Endothelial cell of umbilical vein (primary cell): ENCODE measurements around the gene SH3PXD2A. TPM values are rescaled to one million over a fixed set of nuclear protein-coding genes. Genes with fewer than 3 reads are reported as not detected.

Experiments used
- BruUV-seq: library from RNA; stranded (reverse); fragments of 400-500 nt; replicated peaks from 2 replicates; lab custom pipeline; 2021; lab: Mats Ljungman, UMichigan
- CTCF ChIA-PET: fragments of 300-600, 350-600 bp; sonication (Branson Sonifier 250); formaldehyde crosslinking; loops from one replicate; lab custom pipeline; 2021; ENCODE audit warnings: antibody characterized with exemption, inconsistent platforms; lab: Charles Lee
- POLR2A ChIA-PET: fragments of 300-600, 350-600 bp; sonication (Branson Sonifier 250); formaldehyde crosslinking; loops from one replicate; lab custom pipeline; 2021; ENCODE audit warnings: antibody characterized with exemption, inconsistent platforms; lab: Charles Lee
- DNase-seq: peaks from one replicate; pipeline ENCODE4 v3.0.0-alpha.2; 2011; ENCODE audit warnings: low read depth, low spot score
- FAIRE-seq: peaks from 2 replicates; lab custom pipeline; 2011; peaks lifted over from hg19 to GRCh38; lab: Jason Lieb, UNC
- H2AFZ ChIP-seq: 2 replicates; pipeline ENCODE4 v1.6.0; 2012; ENCODE audit warnings: low read depth, low read length, control low read depth, inconsistent platforms
- H3K27ac ChIP-seq: 2 replicates; pipeline ENCODE4 v1.5.1; 2011; ENCODE audit warnings: low read depth, mild to moderate bottlenecking, control low read depth, low read length, moderate library complexity; ENCODE audit not compliant: insufficient read depth
- H3K27me3 ChIP-seq, 2 experiments: 2 replicates each; pipeline versions ENCODE4 v1.6.0 to v1.6.1; 2011; ENCODE audit warnings: low read length in 2 of 2, mixed read lengths in 1 of 2; ENCODE audit not compliant: control insufficient read depth in 2 of 2, insufficient read depth in 2 of 2
- H3K36me3 ChIP-seq, 2 experiments: 2 replicates in 1 of 2; 3 replicates in 1 of 2; pipeline ENCODE4 v1.5.1; 2011; ENCODE audit warnings: low read length in 2 of 2, mild to moderate bottlenecking in 1 of 2, moderate library complexity in 1 of 2; ENCODE audit not compliant: control insufficient read depth in 2 of 2, insufficient read depth in 2 of 2; ENCODE audit errors: extremely low read depth in 1 of 2
- H3K4me1 ChIP-seq: 3 replicates; pipeline ENCODE4 v1.5.1; 2011; ENCODE audit warnings: mild to moderate bottlenecking, low read length; ENCODE audit not compliant: control insufficient read depth, insufficient read depth; ENCODE audit errors: extremely low read depth
- H3K4me2 ChIP-seq: 2 replicates; pipeline ENCODE4 v1.6.1; 2011; ENCODE audit warnings: low read length, control low read depth, mixed read lengths; ENCODE audit not compliant: insufficient read depth
- H3K4me3 ChIP-seq, 3 experiments: fragments of 200-600 bp in 1 of 3; sonication (generic), shearing (Covaris generic) in 1 of 3; replicated peaks in 1 of 3; 2 replicates each; pipeline ENCODE4 v1.5.1; 2011 to 2016; ENCODE audit warnings: control low read depth in 3 of 3, low read length in 3 of 3, mild to moderate bottlenecking in 2 of 3, inconsistent platforms in 1 of 3, low read depth in 1 of 3, moderate library complexity in 1 of 3; ENCODE audit not compliant: insufficient read depth in 1 of 3
- H3K79me2 ChIP-seq: 2 replicates; pipeline ENCODE4 v1.6.0; 2012; ENCODE audit warnings: low read length, inconsistent platforms; ENCODE audit not compliant: control insufficient read depth, insufficient read depth
- H3K9ac ChIP-seq: replicated peaks from 2 replicates; pipeline ENCODE3; 2011; ENCODE audit warnings: low read length, control low read depth; ENCODE audit not compliant: insufficient read depth; ENCODE audit errors: extremely low read depth
- H3K9me1 ChIP-seq: replicated peaks from 3 replicates; pipeline ENCODE4 v1.6.0; 2011; ENCODE audit warnings: mild to moderate bottlenecking, low read length; ENCODE audit not compliant: control insufficient read depth, insufficient read depth; ENCODE audit errors: extremely low read depth
- H3K9me3 ChIP-seq: replicated peaks from 2 replicates; pipeline ENCODE4 v1.5.1; 2012; ENCODE audit warnings: low read length, inconsistent platforms; ENCODE audit not compliant: control insufficient read depth, insufficient read depth
- H4K20me1 ChIP-seq: replicated peaks from 2 replicates; pipeline ENCODE3; 2011; ENCODE audit warnings: mild to moderate bottlenecking, low read length; ENCODE audit not compliant: control insufficient read depth, insufficient read depth; ENCODE audit errors: extremely low read depth
- EZH2 ChIP-seq: IDR thresholded peaks from 2 replicates; pipeline ENCODE4 v1.6.1; 2012; ENCODE audit warnings: borderline replicate concordance, low read depth, mild to moderate bottlenecking, moderate library complexity, low read length, inconsistent platforms; ENCODE audit not compliant: severe bottlenecking
- FOS ChIP-seq: IDR thresholded peaks from 2 replicates; pipeline ENCODE4 v1.6.1; 2011; ENCODE audit warnings: mild to moderate bottlenecking, low read length, moderate library complexity, borderline replicate concordance; ENCODE audit not compliant: insufficient read depth
- GATA2 ChIP-seq: IDR thresholded peaks from 2 replicates; pipeline ENCODE4 v1.7.0; 2011; ENCODE audit warnings: low read depth, mild to moderate bottlenecking, moderate library complexity, mixed read lengths, low read length; ENCODE audit not compliant: insufficient read length, insufficient read depth
- JUN ChIP-seq: IDR thresholded peaks from 2 replicates; pipeline ENCODE4 v1.6.1; 2011; ENCODE audit warnings: borderline replicate concordance, low read depth; ENCODE audit not compliant: insufficient read length, insufficient read depth
- MYC ChIP-seq: IDR thresholded peaks from one replicate; pipeline ENCODE4 v1.6.1; 2011; ENCODE audit warnings: mild to moderate bottlenecking, low read depth, low read length
- POLR2A ChIP-seq: IDR thresholded peaks from 2 replicates; pipeline ENCODE4 v1.6.1; 2012; ENCODE audit warnings: low read depth, mild to moderate bottlenecking, control low read depth, low read length
- POLR2AphosphoS5 ChIP-seq: IDR thresholded peaks from 2 replicates; pipeline ENCODE4 v1.6.1; 2012; ENCODE audit warnings: low read depth, mild to moderate bottlenecking, control low read depth, low read length, moderate library complexity; ENCODE audit not compliant: insufficient read depth
- dilution Hi-C: fragments of 300-500 bp; cut with MboI; formaldehyde crosslinking; loops from one replicate; pipeline ENCODE4 v1.15.0; 2019; ENCODE audit warnings: low sequenced_read_pairs; ENCODE audit not compliant: extremely low pct_ligation_motif_present
- intact Hi-C: fragments of 100-400 bp; cut with micrococcal nuclease; formaldehyde crosslinking; loops from one replicate; pipeline ENCODE4 v1.10.0; 2022
- polyA plus RNA-seq, 4 experiments: library from polyadenylated mRNA; depleted of rRNA in 3 of 4; stranded (reverse) in 3 of 4; unstranded in 1 of 4; fragments of >200 nt; gene quantifications; 2 replicates each; pipeline versions ENCODE4 v1.2.1 to v1.2.3, GENCODE V29; 2011 to 2012; ENCODE audit warnings: missing spikeins in 1 of 4
- total RNA-seq: library from RNA; stranded (reverse); gene quantifications from 2 replicates; pipeline ENCODE4 v1.2.3, GENCODE V29; 2021
- TF ChIP-seq, protein P1 (sequence below): IDR thresholded peaks from 2 replicates; pipeline ENCODE4 v1.6.1; 2011; ENCODE audit not compliant: insufficient read depth, insufficient read length
- TF ChIP-seq, protein P2 (sequence below), 2 donors: IDR thresholded peaks; 1 replicate in 1 of 2; 2 replicates in 1 of 2; pipeline ENCODE4 v1.5.1; 2011; ENCODE audit warnings: low read length in 2 of 2, mild to moderate bottlenecking in 2 of 2, moderate library complexity in 2 of 2, control low read depth in 1 of 2, inconsistent platforms in 1 of 2, low read depth in 1 of 2; ENCODE audit not compliant: insufficient read depth in 1 of 2; ENCODE audit errors: extremely low read depth in 1 of 2

Gene SH3PXD2A
- total and polyA plus RNA-seq, 2 donors (not counting 3 experiments of a cell fraction or from before 2014, with no cell fraction given): 1.4 to 5.1 TPM

GRCh38 chr10:103600956-103601569, 254.3 kb downstream of the SH3PXD2A start:
- intact Hi-C loops: no loop called here
- BruUV-seq: no TSS peak

More at GRCh38 chr10:103600956-103601569, 254.3 kb downstream of the SH3PXD2A start:
- H2AFZ ChIP-seq: no peak overlapping the region
- H3K9me1 ChIP-seq: no peaks in the 10 kb centered on the region
- no peak overlapping the region for H3K27ac ChIP-seq
- ChIA-PET POLR2A (no interaction called here), CTCF (interaction anchor here (2.3 kb wide), 1 partner anchor 85 kb away, joined by 20 read pairs; no protein-coding TSS in a partner anchor)
- H3K9ac ChIP-seq: no peak overlapping the region
- DNase-seq (no peak), FAIRE-seq (no peak)
- H3K4me3 ChIP-seq: no peak overlapping the region
- no peaks in the 10 kb centered on the region for H4K20me1 ChIP-seq
- H3K4me1 ChIP-seq: peaks cover 17% of the 10 kb centered on the region
- no peak overlapping the region for H3K4me2 ChIP-seq
- dilution Hi-C loops: no loop called here
- H3K9me3 ChIP-seq: no peaks in the 10 kb centered on the region
- TF ChIP-seq POLR2A (no peak), GATA2 (no peak), FOS (no peak), EZH2 (no peak), JUN (no peak), MYC (no peak), POLR2AphosphoS5 (no peak)
- TF ChIP-seq, protein P1, sequence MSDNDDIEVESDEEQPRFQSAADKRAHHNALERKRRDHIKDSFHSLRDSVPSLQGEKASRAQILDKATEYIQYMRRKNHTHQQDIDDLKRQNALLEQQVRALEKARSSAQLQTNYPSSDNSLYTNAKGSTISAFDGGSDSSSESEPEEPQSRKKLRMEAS: no peak
- TF ChIP-seq, protein P2, sequence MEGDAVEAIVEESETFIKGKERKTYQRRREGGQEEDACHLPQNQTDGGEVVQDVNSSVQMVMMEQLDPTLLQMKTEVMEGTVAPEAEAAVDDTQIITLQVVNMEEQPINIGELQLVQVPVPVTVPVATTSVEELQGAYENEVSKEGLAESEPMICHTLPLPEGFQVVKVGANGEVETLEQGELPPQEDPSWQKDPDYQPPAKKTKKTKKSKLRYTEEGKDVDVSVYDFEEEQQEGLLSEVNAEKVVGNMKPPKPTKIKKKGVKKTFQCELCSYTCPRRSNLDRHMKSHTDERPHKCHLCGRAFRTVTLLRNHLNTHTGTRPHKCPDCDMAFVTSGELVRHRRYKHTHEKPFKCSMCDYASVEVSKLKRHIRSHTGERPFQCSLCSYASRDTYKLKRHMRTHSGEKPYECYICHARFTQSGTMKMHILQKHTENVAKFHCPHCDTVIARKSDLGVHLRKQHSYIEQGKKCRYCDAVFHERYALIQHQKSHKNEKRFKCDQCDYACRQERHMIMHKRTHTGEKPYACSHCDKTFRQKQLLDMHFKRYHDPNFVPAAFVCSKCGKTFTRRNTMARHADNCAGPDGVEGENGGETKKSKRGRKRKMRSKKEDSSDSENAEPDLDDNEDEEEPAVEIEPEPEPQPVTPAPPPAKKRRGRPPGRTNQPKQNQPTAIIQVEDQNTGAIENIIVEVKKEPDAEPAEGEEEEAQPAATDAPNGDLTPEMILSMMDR (IDR thresholded peaks at IDR 0.05; ENCODE audit: extremely low read depth in 1 of 2, insufficient read depth in 1 of 2, low read depth in 1 of 2, low read length in 2 of 2): no peak
- no peaks in the 10 kb centered on the region for H3K79me2 ChIP-seq
- H3K27me3 ChIP-seq: no peaks in the 10 kb centered on the region
- H3K36me3 ChIP-seq: peaks cover 0 to 2% of the 10 kb centered on the region in 2 experiments
